ENCODE results near the gene TRAPPC2L.

Gene TRAPPC2L

GRCh38 chr16:88861359-88861758 lies 4.4 kb downstream of the TRAPPC2L start:
- no peak for DNase-seq

- no peak for DNase-seq
These were observed 6.0 kb downstream of the TRAPPC2L start for GRCh38 chr16:88862968-88863367.

GRCh38 chr16:88863426-88863825 lies 6.5 kb downstream of the TRAPPC2L start:
- no peak for DNase-seq

- DNase-seq: no peak
These were observed 7.2 kb downstream of the TRAPPC2L start for GRCh38 chr16:88864099-88864498.

- DNase-seq: no peak
These were observed 7.6 kb downstream of the TRAPPC2L start for GRCh38 chr16:88864521-88864920.

- DNase-seq: no peak
These were observed 8.4 kb downstream of the TRAPPC2L start for GRCh38 chr16:88865310-88865709.

GRCh38 chr16:88865742-88866141 lies 8.8 kb downstream of the TRAPPC2L start:
- DNase-seq: no peak

GRCh38 chr16:88866151-88866920 lies 9.4 kb downstream of the TRAPPC2L start, which contains the start of gene PABPN1L:
PABPN1L (minus strand) TSS chr16:88866660; CDS start chr16:88866606, 54 bp downstream.
- no peak for DNase-seq

- no peak for DNase-seq
These were observed 10.8 kb downstream of the TRAPPC2L start for GRCh38 chr16:88867581-88868246.

- no peak for DNase-seq
These were observed 12.2 kb downstream of the TRAPPC2L start for GRCh38 chr16:88868974-88869672.

- DNase-seq: no peak
These were observed 12.7 kb downstream of the TRAPPC2L start for GRCh38 chr16:88869673-88869980.

GRCh38 chr16:88870608-88871348 lies 13.9 kb downstream of the TRAPPC2L start:
- DNase-seq: no peak

GRCh38 chr16:88871349-88871702 lies 14.4 kb downstream of the TRAPPC2L start:
- DNase-seq: no peak

- no peak for DNase-seq
These were observed 14.9 kb downstream of the TRAPPC2L start for GRCh38 chr16:88871730-88872416.

GRCh38 chr16:88872650-88873331 lies 15.9 kb downstream of the TRAPPC2L start:
- no peak for DNase-seq

- DNase-seq: no peak
These were observed 18.1 kb downstream of the TRAPPC2L start for GRCh38 chr16:88874938-88875599.

- no peak for DNase-seq
These were observed 18.8 kb downstream of the TRAPPC2L start for GRCh38 chr16:88875703-88876234.

GRCh38 chr16:88876942-88877526 lies 20.1 kb downstream of the TRAPPC2L start:
- DNase-seq: no peak

- no peak for DNase-seq
These were observed 20.8 kb downstream of the TRAPPC2L start for GRCh38 chr16:88877564-88878289.

GRCh38 chr16:88878356-88878755 lies 21.4 kb downstream of the TRAPPC2L start:
- DNase-seq: no peak

Data from cortex of kidney (tissue), 1 donor.